Common myeloid progenitor, CD34-positive (primary cell): Measurements from ENCODE around the gene ATRIP.

ENCODE experiments used
- CTCF ChIA-PET: fragments of 350-600 bp; sonication (Branson Sonifier 250); formaldehyde crosslinking; loops from one replicate; lab custom pipeline; 2021; ENCODE audit warnings: antibody characterized with exemption; lab: Charles Lee
- POLR2A ChIA-PET: fragments of 350-600 bp; sonication (Branson Sonifier 250); formaldehyde crosslinking; loops from one replicate; lab custom pipeline; 2021; ENCODE audit warnings: antibody characterized with exemption; lab: Charles Lee
- DNase-seq, 3 donors: peaks; one replicate each; pipeline versions ENCODE4 v3.0.0 to v3.0.0-alpha.2; 2013
- H3K27ac ChIP-seq, 2 experiments: 1 replicate in 1 of 2; 2 replicates in 1 of 2; pipeline ENCODE4 v1.7.0; 2013; ENCODE audit warnings: inconsistent platforms in 2 of 2, low read length in 2 of 2, mild to moderate bottlenecking in 2 of 2, low read depth in 1 of 2, moderate library complexity in 1 of 2; ENCODE audit not compliant: severe bottlenecking in 2 of 2, insufficient read depth in 1 of 2, poor library complexity in 1 of 2
- H3K27me3 ChIP-seq, 5 experiments: replicated peaks in 2 of 5; 1 replicate in 3 of 5; 2 replicates in 2 of 5; pipeline versions ENCODE4 v1.6.1 to v1.7.0; 2013; ENCODE audit warnings: low read length in 4 of 5, mild to moderate bottlenecking in 2 of 5, moderate library complexity in 2 of 5, inconsistent platforms in 1 of 5; ENCODE audit not compliant: insufficient read depth in 5 of 5, control insufficient read depth in 4 of 5
- H3K36me3 ChIP-seq, 4 experiments: 1 replicate in 2 of 4; 2 replicates in 2 of 4; pipeline versions ENCODE4 v1.6.1 to v1.7.0; 2013; ENCODE audit warnings: low read length in 3 of 4, control low read depth in 1 of 4, mild to moderate bottlenecking in 1 of 4; ENCODE audit not compliant: control insufficient read depth in 4 of 4, insufficient read depth in 4 of 4
- H3K4me1 ChIP-seq, 4 experiments: 1 replicate in 3 of 4; 2 replicates in 1 of 4; pipeline versions ENCODE4 v1.6.1 to v1.7.1; 2013; ENCODE audit warnings: low read length in 3 of 4, mild to moderate bottlenecking in 3 of 4, control low read depth in 1 of 4, inconsistent platforms in 1 of 4, moderate library complexity in 1 of 4; ENCODE audit not compliant: control insufficient read depth in 4 of 4, insufficient read depth in 4 of 4; ENCODE audit errors: control extremely low read depth in 1 of 4
- H3K4me3 ChIP-seq, 7 experiments: 1 replicate in 4 of 7; 2 replicates in 3 of 7; pipeline versions ENCODE4 v1.5.1 to v1.7.0; 2013; ENCODE audit warnings: mild to moderate bottlenecking in 7 of 7, low read length in 6 of 7, moderate library complexity in 6 of 7, inconsistent platforms in 2 of 7, low read depth in 2 of 7, control low read depth in 1 of 7; ENCODE audit not compliant: insufficient read depth in 4 of 7, control insufficient read depth in 1 of 7; ENCODE audit errors: extremely low read depth in 1 of 7
- H3K9me3 ChIP-seq, 5 experiments: 1 replicate in 4 of 5; 2 replicates in 1 of 5; pipeline versions ENCODE4 v1.6.1 to v1.7.1; 2013; ENCODE audit warnings: low read length in 4 of 5, mild to moderate bottlenecking in 2 of 5, inconsistent platforms in 1 of 5, low read depth in 1 of 5, moderate library complexity in 1 of 5; ENCODE audit not compliant: control insufficient read depth in 4 of 5, insufficient read depth in 2 of 5; ENCODE audit errors: control extremely low read depth in 1 of 5
- WGBS: methylation state at CpG from one replicate; pipeline ENCODE4 v1.1.5; 2013; ENCODE audit not compliant: insufficient coverage; 5-methylcytosine and 5-hydroxymethylcytosine counted together

The ATRIP gene

GRCh38 chr3:48419597-48419996 lies 26.9 kb upstream of the ATRIP start:
- CTCF ChIA-PET, result interaction anchor here (1.0 to 2.2 kb wide), 4 partner anchors 13 to 133 kb away, joined by 3 to 9 read pairs (median 5); no protein-coding TSS in a partner anchor
- WGBS, result 95% methylated on average over 9 of the region's 17 CpGs
- POLR2A ChIA-PET, result no interaction called here
- H3K4me1 ChIP-seq, result no peaks in the 10 kb centered on the region
- no peaks in the 10 kb centered on the region for H3K27me3 ChIP-seq
- H3K9me3 ChIP-seq, result no peaks in the 10 kb centered on the region
- H3K27ac ChIP-seq, result no peak overlapping the region
- no peak for DNase-seq
- no peak overlapping the region for H3K4me3 ChIP-seq
- peaks cover 0 to 8% (median 0%) of the 10 kb centered on the region in 4 experiments for H3K36me3 ChIP-seq

GRCh38 chr3:48420561-48420960 lies 26.0 kb upstream of the ATRIP start:
- ChIA-PET POLR2A (no interaction called here), CTCF (no interaction called here)
- no peak overlapping the region for H3K4me3 ChIP-seq
- no peaks in the 10 kb centered on the region for H3K4me1 ChIP-seq
- no peak for DNase-seq
- no peaks in the 10 kb centered on the region for H3K9me3 ChIP-seq
- H3K36me3 ChIP-seq, result peaks cover 0 to 3% (median 0%) of the 10 kb centered on the region in 4 experiments
- 94% methylated on average over 10 of the region's 14 CpGs for WGBS
- no peak overlapping the region for H3K27ac ChIP-seq
- H3K27me3 ChIP-seq, result no peaks in the 10 kb centered on the region

- H3K4me1 ChIP-seq, result no peaks in the 10 kb centered on the region
- ChIA-PET POLR2A (no interaction called here), CTCF (interaction anchor here (0.6 to 1.2 kb wide), 4 partner anchors 10 to 32 kb away, joined by 3 to 4 read pairs (median 3); no protein-coding TSS in a partner anchor)
- 100% methylated on average over 1 of the region's 3 CpGs for WGBS
- DNase-seq, result no peak
- no peak overlapping the region for H3K4me3 ChIP-seq
- H3K27ac ChIP-seq, result no peak overlapping the region
- no peaks in the 10 kb centered on the region for H3K9me3 ChIP-seq
- no peaks in the 10 kb centered on the region for H3K27me3 ChIP-seq
- no peaks in the 10 kb centered on the region for H3K36me3 ChIP-seq
Observed at GRCh38 chr3:48422272-48422671, 24.3 kb upstream of the ATRIP start.

GRCh38 chr3:48422681-48423080 lies 23.9 kb upstream of the ATRIP start:
- Histone ChIP-seq H3K27me3 (no peaks in the 10 kb centered on the region), H3K36me3 (no peaks in the 10 kb centered on the region), H3K27ac (no peak overlapping the region), H3K4me1 (no peaks in the 10 kb centered on the region), H3K4me3 (no peak overlapping the region), H3K9me3 (no peaks in the 10 kb centered on the region)
- WGBS, result 98% methylated on average over 8 of the region's 8 CpGs
- POLR2A ChIA-PET, result no interaction called here
- DNase-seq, result no peak
- CTCF ChIA-PET, result interaction anchor here (0.6 to 1.2 kb wide), 5 partner anchors 11 to 32 kb away, joined by 3 to 4 read pairs (median 3); no protein-coding TSS in a partner anchor

GRCh38 chr3:48423241-48423882 lies 23.2 kb upstream of the ATRIP start:
- H3K27me3 ChIP-seq, result peaks cover 0 to 5% (median 0%) of the 10 kb centered on the region in 5 experiments
- DNase-seq, result no peak
- ChIA-PET POLR2A (no interaction called here), CTCF (interaction anchor here (0.7 to 4.0 kb wide), 4 partner anchors 9 to 23 kb away, joined by 4 to 22 read pairs (median 4); no protein-coding TSS in a partner anchor)
- H3K36me3 ChIP-seq, result no peaks in the 10 kb centered on the region
- no peak overlapping the region for H3K4me3 ChIP-seq
- H3K27ac ChIP-seq, result no peak overlapping the region
- no peaks in the 10 kb centered on the region for H3K9me3 ChIP-seq
- WGBS, result 94% methylated on average over 16 of the region's 25 CpGs
- H3K4me1 ChIP-seq, result peaks cover 0 to 2% (median under 1%) of the 10 kb centered on the region in 4 experiments

- Histone ChIP-seq H3K36me3 (no peaks in the 10 kb centered on the region), H3K9me3 (no peaks in the 10 kb centered on the region), H3K27ac (no peak overlapping the region), H3K4me3 (no peak overlapping the region), H3K27me3 (peaks cover 0 to 7% (median 3%) of the 10 kb centered on the region in 5 experiments), H3K4me1 (peaks cover 0 to 5% (median 4%) of the 10 kb centered on the region in 4 experiments)
- DNase-seq, result peak in 2 of 3 donors; percentile 6 to 13
- CTCF ChIA-PET, result interaction anchor here (1.2 to 4.0 kb wide), 3 partner anchors 8 to 23 kb away, joined by 4 to 22 read pairs (median 5); no protein-coding TSS in a partner anchor
- 86% methylated on average over 18 of the region's 27 CpGs for WGBS
- POLR2A ChIA-PET, result no interaction called here
Observed at GRCh38 chr3:48423883-48424695, 22.4 kb upstream of the ATRIP start.
